MV-4-11 (cell line): ENCODE measurements around the gene EBF3.

ENCODE experiments used
- DNase-seq: peaks from one replicate; lab custom pipeline; 2025; lab: John Stamatoyannopoulos, UW

The EBF3 gene

DNA sequence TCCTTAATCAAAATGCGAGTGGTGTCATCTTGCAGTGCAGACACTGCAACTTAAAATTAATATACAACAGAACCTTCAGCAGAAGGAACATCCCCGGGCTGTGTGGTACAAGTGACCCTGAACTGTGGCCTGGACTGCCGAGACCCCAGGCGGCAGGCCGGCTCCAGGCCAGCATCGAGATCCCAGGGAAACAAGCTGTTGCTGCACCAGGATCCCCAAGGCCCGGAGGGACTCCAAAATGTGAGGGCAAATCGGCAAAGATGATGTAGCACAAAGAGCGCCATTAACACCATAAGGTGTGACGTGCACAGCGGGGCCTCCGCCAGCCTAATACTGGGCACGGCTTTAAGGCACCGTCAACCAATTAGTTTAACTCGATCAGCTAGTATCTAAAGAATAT lies 73.9 kb downstream of the EBF3 start:
- DNase-seq: no peak

DNA sequence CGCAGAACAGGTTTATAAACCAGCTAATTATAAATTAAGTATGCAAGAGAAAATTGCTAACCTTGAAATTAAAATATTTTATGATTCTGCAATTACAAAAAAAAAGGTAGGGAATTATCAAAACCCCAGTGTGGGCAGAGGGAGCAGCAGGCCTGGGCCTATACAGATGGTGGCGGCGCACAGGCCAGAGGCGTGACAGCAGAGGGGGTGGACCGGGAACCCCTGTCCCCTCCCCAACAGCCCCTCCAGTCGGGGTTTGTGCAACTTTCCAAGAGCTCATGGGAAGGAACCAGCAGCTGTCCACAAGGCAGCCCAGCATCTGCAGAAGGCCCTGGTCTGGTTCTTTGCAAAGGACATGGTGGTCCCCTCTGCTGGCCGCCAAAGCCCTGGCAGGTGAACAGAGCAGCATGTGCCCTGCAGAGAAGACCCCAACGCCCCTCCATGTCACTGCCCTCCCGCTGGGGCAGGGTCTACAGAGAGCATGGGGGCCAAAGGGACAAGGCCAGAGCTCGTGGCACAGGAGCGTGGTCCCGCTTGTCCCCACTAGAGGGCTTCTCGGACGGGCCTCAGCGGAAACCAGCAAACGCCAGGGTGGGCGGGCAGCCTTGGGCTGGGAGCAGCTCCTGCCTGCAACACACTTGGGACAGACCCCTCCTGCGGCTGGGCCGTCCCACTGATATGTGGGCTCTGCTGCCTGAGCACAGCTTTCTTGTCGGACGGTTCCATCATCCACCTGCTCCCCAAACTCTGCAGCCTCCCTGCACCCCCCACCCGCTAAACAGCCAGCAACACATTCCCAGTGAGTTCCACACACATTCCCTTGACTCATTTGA lies 75.1 kb downstream of the EBF3 start:
- DNase-seq: no peak

DNA sequence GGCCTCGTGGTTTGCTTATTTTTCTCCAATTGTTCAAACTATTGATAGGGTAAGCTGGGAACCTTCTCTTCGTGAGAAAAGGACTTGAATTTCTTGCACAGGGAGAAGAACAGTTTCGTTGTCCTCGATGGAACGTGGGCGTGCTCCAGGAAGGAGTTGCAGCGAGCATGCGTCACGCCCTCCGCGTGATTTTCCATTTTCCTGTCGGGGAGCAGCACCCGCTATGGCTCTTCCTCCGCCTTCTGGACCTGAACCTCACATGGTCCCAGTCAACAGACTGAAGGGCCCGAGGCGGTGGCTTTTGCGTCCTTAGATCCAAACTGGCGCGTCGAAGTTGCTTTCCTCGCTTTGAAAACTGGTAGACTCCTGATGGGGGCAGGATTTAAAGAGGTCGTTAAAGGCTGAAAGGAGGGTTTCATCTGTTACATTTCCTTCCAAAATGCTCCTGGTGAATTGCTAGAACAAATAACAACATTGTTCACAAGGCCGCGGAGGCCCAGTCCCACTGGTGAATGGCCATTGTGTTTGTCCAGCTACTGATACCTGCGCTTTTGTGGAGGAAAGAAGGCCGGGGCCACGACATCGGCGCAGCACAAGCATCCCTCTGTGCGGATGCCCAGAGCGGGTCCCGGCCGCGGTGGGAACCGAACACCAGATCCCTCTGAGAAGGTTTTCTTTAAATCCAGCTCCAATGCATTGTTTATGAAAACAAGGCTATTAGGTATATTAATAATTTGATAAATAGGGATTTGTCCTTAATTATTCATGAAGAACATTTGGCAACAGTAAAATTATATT lies 75.9 kb downstream of the EBF3 start:
- DNase-seq: no peak

DNA sequence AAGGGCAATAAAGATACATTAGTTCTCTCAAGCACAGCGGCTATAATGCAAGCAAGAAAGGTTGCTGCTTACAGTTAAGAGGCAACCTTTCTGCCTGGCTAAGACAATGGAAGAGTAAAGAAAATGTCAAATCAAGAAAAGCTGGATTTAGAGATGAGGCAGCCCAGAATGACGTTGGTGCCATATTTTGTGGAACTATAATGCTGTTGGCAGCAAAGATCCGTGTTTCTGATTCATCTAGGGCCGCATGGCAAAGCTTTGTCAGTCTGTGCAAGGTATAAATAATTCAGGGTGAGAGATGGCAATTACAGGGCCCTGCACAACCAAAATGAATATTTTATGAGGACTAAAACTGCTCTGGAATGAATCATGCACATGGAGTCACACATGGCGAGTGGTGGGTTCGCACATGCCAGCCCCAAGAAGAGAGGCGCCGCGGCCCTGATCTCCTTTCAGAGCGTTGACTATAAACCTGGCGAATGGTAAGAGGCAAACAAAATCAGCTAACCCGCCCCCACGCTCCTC lies 76.6 kb downstream of the EBF3 start:
- no peak for DNase-seq

DNA sequence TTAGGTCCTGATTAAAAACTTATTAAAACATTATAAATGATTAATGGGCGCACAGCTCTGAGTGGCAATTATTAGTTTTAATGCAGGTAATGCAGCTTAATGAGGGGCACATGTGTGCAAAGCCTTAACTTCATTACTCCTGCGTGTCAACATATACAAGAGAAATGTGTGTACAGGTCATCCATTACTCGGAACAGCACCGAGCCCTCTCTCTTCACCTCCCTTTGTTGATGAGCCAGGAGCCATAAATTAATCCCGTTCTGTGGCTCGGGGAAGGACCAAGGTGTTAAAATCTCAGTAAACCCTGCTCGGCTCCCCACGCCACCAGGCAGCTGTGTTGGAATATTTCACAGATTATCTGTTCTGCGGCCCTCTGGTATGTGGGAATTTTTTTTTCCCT lies 77.8 kb downstream of the EBF3 start:
- no peak for DNase-seq

DNA sequence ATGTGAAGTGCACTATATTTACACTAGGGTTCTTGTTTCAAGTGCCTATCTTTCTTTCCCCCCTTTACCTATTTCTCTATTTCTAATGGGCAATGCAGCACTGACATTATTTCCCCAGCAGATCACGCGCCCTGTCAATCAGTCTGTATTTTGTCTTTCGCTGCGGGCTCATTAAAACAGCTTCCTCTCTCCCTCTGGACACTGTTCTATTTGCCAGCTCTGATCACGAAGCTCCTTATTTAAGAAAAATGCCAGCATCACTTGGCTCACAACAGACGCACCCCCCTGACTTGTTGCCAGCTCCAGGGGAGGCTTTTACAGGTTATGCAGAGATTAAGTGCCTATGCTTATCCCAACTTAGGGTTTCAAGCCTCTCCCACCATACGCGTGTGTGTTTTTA lies 78.5 kb downstream of the EBF3 start:
- DNase-seq: no peak

DNA sequence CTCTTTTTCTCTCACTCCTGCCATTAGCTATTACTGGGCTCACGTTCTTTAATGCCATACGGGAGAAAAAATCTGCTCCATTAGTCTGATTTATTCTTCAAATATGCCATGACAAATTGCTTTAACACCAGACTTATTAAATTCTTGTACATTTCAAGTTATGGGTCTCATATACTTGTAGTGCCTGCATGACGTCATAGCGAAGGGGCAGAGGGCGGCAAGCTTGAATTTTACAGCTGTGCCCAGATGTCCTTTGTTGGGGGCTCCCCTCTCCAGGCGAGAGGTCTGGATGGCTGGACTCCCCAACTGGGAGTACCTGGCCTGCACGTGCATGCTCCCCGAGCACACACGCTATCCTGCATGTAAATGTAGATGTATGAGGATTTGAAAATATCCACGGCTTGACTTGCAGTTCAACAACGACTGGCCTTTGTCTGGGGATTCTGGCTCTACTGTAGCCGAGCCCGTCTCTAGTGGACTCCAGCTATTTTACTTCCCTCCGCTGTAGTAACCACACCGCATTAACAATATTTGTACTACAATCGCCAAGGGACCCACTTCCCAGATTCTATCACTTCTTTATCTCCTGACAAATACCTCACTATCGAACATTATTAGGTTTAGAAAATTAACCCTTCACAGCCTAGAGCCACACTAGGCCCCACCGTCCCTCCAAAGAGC lies 79.5 kb downstream of the EBF3 start:
- DNase-seq: no peak

DNA sequence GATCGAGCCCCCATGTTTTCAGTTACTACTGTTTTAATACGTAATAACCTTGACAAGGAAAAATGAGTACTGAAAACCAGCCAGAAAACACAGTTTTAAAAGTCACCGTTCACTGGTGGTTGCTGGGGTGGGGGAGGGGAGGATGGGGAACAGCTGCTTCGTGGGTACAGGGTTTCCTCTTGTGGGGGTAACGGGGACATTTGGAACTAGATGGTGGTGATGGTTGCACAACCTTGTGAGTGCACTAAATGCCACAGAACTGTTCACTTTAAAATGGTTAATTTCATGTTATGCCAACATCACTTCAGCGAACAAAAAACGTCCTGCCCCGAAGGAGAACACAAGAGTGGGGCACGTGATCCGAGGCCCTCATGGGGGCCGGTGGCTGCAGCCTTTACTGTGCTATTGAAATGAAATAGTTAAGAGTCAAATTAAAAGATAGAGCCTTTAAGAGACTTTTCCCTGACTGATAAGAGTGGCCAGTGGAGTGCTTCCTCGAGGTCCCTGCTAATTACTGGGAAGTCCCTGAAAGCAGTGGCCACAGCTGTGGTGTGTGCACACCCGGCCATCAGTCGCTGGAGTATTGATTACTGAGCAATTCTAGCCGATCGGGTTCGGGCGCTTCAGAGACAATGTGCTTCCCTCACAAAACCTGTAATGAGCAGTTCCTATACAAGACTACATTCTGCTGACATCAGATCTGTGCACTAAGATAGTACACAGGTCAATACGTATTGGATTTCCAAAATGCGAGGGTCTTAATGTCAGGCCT lies 80.3 kb downstream of the EBF3 start:
- DNase-seq: peak; percentile 93

DNA sequence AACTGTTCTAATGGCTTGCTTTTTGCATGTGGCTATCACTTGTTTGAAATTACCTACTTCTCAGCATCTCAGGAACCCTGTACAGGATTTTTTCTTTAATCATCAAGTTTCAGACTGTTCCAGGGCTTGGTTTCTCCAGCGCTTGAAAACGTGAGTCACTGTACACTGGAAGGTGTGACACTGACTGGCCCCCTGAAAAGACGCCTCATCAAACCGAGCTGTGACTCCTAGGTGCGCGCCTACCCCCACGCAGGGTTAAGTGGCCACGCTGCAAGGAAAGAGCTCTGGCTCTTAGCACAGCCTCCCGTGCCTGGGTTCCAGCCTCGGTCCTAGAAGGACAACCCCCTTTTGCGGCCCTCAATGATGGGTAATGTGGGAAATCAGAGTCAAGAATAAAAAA lies 81.0 kb downstream of the EBF3 start:
- no peak for DNase-seq

DNA sequence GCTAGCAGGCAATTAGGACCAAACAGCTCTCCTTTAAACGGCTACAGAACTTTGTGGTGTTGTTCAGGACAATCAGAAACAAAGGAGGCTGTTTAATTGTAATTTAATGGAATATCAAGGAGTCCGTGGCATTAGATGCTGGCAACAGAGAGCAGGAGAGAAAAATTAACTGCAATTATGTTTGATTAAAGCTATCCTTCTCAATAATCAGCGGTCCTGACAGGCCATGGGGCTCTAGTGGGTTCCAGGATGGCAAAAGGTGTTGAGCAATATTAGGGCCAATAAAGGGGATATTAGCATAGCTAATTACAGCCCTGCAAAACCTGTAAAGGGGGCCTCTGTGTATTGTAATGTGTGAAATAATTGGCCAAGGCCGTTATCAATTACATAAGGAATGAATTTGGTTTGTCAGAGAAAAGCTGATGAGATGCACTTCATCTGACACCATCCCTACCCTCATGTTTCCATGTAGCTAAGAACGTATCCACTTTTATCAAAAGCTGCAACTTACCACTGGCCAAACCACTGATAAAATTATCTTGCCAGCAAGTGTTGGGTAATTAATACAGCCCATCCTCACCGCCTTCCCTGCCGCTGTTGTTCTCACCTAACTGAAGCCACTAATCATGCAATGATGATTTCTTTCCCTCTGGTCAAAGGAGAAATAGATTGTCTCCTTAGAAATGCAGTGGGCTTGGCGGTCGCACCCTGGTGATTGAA lies 81.6 kb downstream of the EBF3 start:
- DNase-seq: no peak

DNA sequence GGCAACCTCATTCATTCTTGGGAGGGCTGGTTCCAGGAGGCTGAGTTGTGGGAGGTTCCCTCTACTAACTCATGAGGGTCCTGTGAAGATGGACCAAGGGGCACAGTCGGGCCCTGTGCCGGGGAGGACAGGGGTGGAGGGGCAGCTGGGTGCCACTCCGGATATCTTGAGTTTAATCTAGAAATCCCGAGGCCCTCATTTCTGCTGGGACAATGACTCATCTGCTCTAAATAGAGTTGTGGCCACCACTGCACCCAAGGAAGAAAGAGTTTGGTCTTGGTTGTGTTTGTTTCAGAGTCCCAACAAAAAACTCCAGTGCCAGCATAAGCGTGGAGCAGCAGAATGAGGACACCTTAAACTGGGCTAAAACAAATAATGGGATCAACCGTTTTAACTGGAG lies 82.4 kb downstream of the EBF3 start:
- peak; percentile 65 for DNase-seq

DNA sequence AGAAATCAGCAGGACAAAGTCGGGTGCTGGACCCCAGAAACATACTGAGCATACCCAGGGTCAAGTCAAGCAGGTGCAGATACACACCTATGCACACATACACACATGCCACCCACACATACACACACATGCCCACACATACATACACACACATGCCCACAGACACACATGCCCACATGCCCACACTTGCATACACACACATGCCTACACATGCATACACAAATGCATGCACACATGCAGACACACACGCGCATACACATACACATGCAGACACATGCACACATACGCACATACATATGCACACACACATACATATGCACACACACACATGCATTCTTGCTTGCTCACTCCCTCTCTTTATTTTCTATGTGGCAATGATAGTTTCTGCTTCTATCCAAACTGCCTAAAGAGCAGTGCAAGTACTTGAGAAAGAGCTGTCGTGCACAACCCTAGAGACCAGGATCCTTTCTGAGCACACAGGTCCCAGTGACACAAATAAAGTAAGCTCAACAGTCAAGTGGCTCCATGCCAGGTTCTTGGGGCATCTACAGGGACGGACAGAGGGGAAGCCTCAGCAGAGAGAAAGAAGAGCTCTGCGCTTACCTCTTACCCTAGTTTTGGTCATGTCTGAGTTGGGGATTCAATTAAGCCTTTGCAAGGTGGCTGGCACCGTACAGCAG lies 83.7 kb downstream of the EBF3 start:
- DNase-seq: peak; percentile 25

DNA sequence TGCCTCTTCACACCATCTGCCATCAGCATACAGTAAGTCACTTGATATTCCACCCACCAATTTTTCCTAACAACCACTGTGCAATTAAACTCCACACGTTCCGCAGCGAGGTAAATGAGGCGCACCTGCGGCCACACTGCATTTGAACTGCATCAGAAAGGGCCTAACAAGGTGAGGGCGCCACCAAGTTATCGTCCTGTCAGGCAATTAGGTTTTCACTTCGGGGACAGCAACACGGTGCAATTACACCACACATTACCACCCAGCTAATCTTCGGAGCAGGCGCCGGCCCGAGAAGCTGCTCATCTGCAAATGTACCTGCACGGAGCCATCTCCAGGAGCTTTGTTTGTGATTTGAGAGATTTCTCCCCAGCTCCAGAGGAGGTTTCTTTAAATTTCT lies 84.4 kb downstream of the EBF3 start:
- DNase-seq: no peak

DNA sequence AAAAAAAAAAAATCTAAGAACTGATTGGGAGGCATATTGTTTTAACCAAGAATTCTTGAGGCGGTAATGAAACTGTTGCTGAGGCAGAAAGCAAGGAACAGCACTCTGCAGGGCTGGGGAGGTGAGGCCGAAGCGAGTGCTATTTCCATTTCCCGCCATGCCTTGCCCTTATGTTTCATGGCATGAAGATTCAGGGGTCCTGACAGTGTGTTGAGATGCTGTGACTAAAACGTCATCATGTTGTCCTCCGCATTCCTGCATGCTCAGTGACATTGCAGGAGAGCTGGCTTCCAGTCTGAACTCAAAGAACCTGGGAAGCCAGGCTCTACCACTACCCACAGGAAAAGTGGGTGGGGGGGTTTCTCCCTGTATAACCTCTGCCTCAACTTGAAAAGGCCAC lies 85.2 kb downstream of the EBF3 start:
- DNase-seq: no peak

DNA sequence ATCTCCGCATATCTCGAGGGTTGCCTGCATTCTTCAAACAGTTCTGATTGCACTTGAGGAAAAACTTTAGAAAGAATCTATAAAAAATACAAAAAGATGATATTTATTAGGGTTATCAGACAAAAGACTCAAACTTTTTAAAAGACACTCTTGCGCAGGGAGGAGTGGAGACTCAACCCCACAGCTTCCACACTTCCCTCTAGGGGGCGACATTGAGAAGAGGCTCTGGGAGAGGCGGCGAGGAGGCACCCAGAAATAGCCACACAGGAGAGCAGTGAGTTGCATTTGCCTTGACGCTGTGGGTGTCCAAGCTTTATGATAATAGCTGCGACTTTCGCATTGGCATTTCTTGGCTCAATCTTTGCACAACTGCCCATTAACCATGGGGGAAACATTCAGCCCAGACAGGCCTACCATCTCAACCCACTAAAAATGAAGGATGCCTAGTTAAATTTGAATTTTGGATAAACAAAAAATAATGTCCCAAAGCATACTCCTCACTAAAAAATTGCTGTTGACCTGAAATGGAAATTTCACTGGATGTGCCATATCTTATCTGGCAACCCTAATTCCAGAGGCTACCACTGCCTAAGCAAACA lies 86.2 kb downstream of the EBF3 start:
- peak; percentile 29 for DNase-seq

DNA sequence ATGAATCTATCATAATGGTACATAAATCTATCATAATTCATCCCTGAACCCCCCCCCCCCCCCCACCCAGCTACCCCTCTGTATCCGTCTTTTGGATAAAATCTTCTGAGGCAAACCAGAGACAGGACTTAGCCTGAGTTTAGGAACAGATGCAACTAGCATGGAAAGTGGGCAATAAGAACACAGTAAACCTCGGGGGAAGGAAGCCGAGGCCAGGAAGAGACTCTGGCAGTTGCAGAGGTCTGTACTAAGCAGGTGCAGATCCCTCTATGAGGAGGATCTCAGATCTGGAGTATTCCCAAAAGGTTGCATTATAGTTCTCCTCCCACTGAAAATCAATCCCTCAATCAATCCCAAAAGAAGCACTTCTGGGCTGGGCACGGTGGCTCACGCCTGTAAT lies 87.2 kb downstream of the EBF3 start:
- no peak for DNase-seq

DNA sequence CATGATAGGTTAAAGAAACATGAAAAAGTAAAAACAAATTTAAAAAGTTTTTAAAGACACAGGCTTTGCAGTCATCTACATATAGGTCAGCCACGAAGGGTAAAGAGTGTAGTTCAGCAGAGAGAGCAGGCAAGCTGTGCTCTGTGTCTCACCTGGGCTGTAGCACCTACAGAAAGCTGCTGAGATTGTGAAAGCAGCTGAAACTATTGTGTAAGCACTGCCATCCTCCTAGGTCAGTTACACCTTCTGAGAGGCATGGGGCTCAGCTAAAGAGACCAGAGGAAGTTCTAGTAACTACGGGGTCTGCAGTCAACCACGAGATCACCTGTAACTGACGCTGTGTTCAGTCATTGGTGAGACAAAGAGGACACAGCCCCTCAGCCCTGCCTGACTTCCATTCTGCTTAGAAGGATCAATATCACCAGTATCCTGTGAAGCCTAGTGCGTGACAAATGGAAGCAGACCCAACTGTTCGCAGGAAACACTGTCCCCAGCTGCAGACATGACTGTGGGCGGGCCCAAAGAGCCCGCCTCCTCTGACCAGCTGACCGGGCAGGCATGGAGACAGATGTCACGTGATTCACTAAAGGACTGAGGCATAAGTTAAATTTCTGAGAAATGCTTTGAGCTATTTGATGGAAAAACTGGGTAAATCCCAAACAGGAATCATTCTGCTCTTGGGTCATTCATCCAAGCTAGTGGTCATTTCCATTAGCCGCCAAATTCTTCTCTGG lies 87.9 kb downstream of the EBF3 start:
- no peak for DNase-seq

DNA sequence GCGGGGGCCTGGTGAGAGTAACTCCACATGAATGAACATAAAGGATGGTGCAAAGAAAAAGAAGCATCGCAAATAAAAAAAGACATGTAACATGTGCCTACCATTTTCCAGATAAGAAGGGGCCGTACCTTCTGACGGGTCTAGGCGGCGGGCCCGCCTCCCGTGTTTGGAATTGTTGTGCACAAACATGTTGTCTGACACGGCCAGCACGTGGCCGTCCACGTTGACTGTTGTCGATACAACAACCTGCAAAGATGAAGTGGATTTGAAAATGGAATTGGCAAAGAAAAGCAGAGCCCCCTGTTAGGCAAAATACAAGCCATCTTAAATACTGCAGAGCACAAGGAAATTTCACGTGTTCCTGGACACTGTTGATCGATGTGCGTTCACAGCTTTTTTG lies 90.7 kb downstream of the EBF3 start:
- no peak for DNase-seq

DNA sequence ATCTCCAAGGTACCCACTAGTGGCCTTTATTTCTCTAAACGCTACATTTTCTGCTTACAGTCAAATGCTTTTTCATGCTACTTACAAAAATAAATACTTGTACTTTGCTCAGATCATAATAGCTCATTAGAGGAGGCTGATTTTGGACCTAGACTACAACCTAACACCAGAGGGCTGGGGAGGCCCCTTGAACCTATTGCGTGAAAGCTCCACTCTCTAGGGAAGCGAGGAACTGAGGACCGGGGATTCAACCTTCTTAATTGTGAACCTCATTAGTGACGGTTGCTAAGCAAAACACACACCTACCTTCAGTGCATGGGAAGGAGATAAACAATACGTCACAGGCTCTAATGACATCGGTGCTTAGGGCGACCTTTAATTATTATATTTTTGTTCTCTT lies 92.1 kb downstream of the EBF3 start:
- DNase-seq: no peak
